Stimulated activated naive B cell treated with anti-CD40 and anti-IgM and Interleukin-4, amounts not matched to agents 10 μg/mL and 1 μg/mL and 100 μg/mL, for 72 hours (primary cell): Measurements from ENCODE around the gene UNC5C.

Source experiments
- ATAC-seq, 2 donors: fragments of 150-1000 bp; cut with Tn5 transposase; replicated peaks; 2 replicates each; pipeline ENCODE4 v1.10.0; 2021; ENCODE audit warnings: moderate library complexity in 1 of 2
- DNase-seq: peaks from one replicate; pipeline ENCODE4 v3.0.0; 2021
- H3K27ac Mint-ChIP-seq: one replicate; pipeline ENCODE4 v1.8.0; 2022; ENCODE audit warnings: mild to moderate bottlenecking, mixed read lengths
- H3K27me3 Mint-ChIP-seq, 2 donors: one replicate each; pipeline ENCODE4 v1.8.0; 2022; ENCODE audit warnings: mixed read lengths in 2 of 2
- H3K36me3 Mint-ChIP-seq, 2 donors: one replicate each; pipeline ENCODE4 v1.8.0; 2022; ENCODE audit warnings: mixed read lengths in 2 of 2, mild to moderate bottlenecking in 1 of 2
- H3K4me1 Mint-ChIP-seq, 2 donors: one replicate each; pipeline ENCODE4 v1.8.0; 2022; ENCODE audit warnings: mixed read lengths in 2 of 2, mild to moderate bottlenecking in 1 of 2
- H3K4me3 Mint-ChIP-seq, 2 donors: one replicate each; pipeline ENCODE4 v1.8.0; 2022; ENCODE audit warnings: mild to moderate bottlenecking in 2 of 2, mixed read lengths in 2 of 2, moderate library complexity in 1 of 2
- H3K9me3 Mint-ChIP-seq, 2 donors: one replicate each; pipeline ENCODE4 v1.8.0; 2022; ENCODE audit warnings: mixed read lengths in 2 of 2, mild to moderate bottlenecking in 1 of 2

Gene UNC5C

DNA sequence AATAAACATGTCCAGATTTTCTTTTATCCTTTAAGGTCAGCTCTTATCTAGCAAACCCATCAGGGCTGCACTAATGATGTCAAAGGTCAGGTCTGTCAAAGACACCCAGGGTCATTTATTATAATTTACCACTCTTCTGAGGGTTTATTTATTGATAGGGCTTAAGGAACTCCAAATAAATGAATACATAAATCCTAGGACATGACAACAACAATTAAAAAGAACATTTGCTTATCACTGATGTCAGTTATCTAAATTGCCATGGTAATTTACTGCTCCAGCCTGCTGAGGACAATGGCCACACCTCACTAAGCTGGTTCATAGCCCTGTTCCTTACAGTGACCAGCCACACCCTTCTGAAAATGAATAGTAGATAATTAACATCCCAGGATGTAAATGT is 317.1 kb downstream of the UNC5C start:
- DNase-seq (no peak), ATAC-seq (no peak)
- Mint-ChIP-seq H3K27ac (no peak overlapping the region), H3K4me1 (no peaks in the 10 kb centered on the region), H3K27me3 (no peaks in the 10 kb centered on the region), H3K36me3 (no peaks in the 10 kb centered on the region), H3K9me3 (no peaks in the 10 kb centered on the region), H3K4me3 (no peak overlapping the region)

DNA sequence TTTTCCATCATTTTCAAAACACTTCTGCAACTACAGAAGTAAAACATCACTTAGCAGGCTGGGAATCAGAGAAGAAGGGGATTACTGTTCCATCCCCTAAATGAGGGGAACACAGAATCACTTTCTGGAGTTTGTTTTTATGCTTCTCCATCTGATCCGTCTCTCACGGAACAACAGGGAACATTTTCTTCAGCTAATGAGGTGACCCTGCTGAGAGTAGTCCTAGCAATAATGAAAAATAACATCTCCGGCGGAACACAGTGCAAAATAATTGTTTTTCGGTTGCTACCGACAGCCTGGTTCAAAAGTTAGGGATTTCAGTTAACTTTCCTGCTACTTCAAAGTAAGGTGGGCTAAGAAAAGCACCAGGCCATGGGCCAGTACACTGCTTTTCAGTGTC is 322.9 kb downstream of the UNC5C start:
- Mint-ChIP-seq H3K4me3 (no peak overlapping the region), H3K36me3 (no peaks in the 10 kb centered on the region), H3K4me1 (no peaks in the 10 kb centered on the region), H3K9me3 (no peaks in the 10 kb centered on the region), H3K27ac (no peak overlapping the region), H3K27me3 (no peaks in the 10 kb centered on the region)
- ATAC-seq (no peak), DNase-seq (no peak)

DNA sequence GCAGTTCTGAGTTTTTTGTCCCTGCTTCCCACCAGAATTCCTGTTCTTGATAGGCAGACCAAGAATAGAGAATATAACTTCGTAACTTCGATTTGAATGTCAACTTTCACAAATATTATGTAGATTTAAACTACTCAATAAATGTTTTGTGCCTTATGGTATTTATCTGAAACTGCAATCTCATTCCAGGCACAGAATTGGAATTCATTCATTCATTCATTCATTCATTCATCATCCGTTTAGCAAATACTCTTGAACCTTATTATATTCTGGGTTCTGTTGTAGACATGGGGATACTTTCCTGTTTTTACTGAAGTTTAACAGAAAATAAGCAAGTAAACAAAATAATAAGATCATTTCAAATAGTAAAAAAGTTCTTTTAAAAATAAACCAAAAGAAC is 324.4 kb downstream of the UNC5C start:
- Mint-ChIP-seq H3K4me1 (no peaks in the 10 kb centered on the region), H3K27ac (no peak overlapping the region), H3K9me3 (no peaks in the 10 kb centered on the region), H3K36me3 (no peaks in the 10 kb centered on the region), H3K4me3 (no peak overlapping the region), H3K27me3 (no peaks in the 10 kb centered on the region)
- ATAC-seq (no peak), DNase-seq (no peak)

DNA sequence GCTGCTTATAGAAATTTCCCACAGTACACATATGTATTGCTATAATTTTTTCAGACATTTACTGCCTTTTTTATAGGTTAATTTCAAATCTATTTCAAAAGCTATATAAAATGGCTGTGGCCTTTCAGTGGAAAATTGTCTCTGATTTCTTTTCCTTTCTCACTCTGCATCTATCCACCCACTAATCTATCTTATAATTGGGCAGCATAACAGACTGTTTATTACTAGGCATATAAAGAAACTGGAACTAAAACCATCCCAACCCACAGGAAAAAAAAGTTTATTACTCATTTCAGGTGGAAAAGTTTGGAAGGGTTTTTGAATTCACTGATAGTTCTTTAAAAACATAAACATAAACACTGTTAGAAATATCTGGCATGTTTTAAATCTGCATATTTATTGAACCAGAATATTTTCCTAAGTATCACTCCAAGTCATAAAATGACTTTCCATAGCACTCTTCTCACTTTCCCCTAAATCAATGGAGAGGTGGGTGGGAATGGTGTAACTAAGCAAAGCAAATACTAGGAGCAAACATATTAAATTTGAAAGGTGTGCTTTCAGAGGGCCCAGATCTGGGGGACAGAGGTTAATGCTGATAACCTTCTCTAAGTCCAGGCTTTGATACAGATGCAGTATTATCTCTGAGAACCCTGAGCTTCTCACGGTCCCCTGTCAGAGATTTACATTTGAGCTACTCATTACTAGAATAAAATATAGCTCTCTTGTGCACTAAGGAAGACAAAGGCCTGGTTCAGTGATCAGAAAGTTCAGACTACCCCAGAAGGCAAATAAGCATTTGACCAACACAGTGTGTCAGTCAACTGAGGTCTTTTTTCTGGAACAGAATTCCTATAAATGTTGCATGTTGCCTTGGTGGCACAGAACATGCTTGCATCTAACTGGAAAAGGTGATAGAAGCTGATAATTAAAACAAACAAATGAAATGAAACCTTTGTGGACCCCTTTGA is 328.3 kb downstream of the UNC5C start:
- Mint-ChIP-seq H3K4me3 (no peak overlapping the region), H3K27me3 (no peaks in the 10 kb centered on the region), H3K9me3 (no peaks in the 10 kb centered on the region), H3K36me3 (no peaks in the 10 kb centered on the region), H3K4me1 (no peaks in the 10 kb centered on the region), H3K27ac (no peak overlapping the region)
- ATAC-seq (no peak), DNase-seq (no peak)

DNA sequence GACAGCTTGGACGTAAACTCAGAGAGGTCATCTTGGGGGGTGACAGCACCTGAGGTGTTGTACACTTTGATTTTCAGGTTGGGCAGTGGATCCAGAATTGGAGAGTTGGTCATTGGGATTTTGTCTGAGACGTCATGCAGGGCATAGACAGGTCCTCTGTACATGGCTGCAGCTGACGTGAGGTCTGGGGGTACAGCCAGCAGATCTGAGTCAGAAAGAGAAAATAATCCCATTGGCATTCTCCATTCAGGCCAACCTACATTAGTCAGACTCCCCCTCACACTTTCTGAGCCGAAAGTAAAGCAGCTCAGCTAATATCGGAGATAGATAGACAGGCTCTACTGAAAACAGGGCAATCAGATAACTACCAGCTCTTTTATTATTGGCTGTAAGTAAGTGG is 329.7 kb downstream of the UNC5C start:
- DNase-seq: no peak
- no peak overlapping the region for H3K4me3 Mint-ChIP-seq
- no peak overlapping the region for H3K27ac Mint-ChIP-seq
- H3K36me3 Mint-ChIP-seq: no peaks in the 10 kb centered on the region
- no peak for ATAC-seq
- no peaks in the 10 kb centered on the region for H3K4me1 Mint-ChIP-seq
- no peaks in the 10 kb centered on the region for H3K9me3 Mint-ChIP-seq
- no peaks in the 10 kb centered on the region for H3K27me3 Mint-ChIP-seq

DNA sequence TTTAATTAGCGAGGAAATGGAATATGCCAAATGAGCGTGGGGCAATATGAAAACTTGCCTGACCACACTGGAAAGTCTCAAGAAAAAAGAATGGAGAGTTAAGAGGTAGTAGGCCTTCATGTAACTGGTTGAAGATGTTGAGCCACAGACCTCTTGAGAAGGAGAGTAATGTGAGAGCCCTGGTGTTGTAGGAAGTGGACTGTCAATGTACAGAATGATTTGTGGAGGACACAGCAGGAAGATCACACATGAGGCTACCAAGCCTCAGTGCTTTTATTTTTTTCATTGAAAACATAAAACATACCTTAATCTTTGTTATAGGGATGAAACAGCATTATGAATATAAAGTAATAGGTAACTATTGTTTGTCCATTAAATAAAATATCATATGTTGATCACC is 331.6 kb downstream of the UNC5C start:
- H3K9me3 Mint-ChIP-seq: no peaks in the 10 kb centered on the region
- H3K36me3 Mint-ChIP-seq: no peaks in the 10 kb centered on the region
- ATAC-seq (no peak), DNase-seq (no peak)
- H3K27ac Mint-ChIP-seq: no peak overlapping the region
- no peaks in the 10 kb centered on the region for H3K27me3 Mint-ChIP-seq
- H3K4me1 Mint-ChIP-seq: no peaks in the 10 kb centered on the region
- H3K4me3 Mint-ChIP-seq: no peak overlapping the region

DNA sequence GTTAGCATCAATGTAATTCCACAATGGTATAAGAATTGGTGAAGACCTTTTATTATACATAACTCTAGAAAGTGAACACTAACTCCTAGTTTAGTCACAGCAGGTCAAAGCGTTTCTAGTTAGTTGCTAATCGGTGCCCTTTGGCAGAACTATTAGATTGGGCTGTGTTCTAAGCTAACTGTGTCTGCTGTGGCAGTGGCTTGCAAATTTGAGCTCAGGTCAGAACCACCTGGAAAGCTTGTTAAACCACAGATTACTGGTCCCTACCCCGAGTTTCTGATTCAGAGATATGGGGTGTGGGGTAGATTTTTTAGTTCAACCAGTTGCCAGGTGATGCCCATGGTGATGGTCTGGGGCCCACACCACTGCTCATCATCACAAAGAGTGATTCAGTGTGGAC is 332.1 kb downstream of the UNC5C start:
- no peaks in the 10 kb centered on the region for H3K9me3 Mint-ChIP-seq
- no peak overlapping the region for H3K4me3 Mint-ChIP-seq
- H3K4me1 Mint-ChIP-seq: no peaks in the 10 kb centered on the region
- ATAC-seq (no peak), DNase-seq (no peak)
- H3K27me3 Mint-ChIP-seq: no peaks in the 10 kb centered on the region
- H3K27ac Mint-ChIP-seq: no peak overlapping the region
- no peaks in the 10 kb centered on the region for H3K36me3 Mint-ChIP-seq

DNA sequence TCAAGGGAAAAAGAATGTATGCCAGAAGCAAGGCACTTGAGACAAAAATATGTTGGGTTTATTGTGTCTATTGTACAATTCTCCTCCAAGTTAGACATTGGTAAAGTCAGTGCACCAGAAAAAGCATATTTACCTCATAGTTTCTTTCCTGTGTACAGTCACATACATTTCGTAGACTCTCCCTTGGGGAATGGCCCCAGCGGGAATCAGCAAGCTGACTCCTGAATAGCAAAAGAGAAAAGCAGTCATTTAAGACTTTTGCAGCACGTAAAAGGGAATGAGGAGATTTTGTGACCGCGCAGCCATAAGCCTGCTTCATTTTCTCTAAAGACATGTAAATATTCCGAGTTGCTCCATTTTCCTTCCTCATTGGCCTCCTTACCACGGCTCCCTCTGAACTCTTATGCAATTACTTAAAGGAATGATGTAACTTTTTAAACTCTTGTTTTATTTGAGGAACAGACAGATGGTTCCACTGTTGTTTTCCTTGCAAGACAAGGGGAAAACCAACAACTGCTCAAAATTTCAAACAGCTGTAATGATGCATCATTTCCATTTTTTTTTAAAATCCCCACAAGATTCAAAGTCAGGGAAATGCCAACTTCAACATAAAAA is 332.7 kb downstream of the UNC5C start:
- no peak overlapping the region for H3K4me3 Mint-ChIP-seq
- no peaks in the 10 kb centered on the region for H3K27me3 Mint-ChIP-seq
- no peaks in the 10 kb centered on the region for H3K36me3 Mint-ChIP-seq
- H3K4me1 Mint-ChIP-seq: no peaks in the 10 kb centered on the region
- ATAC-seq (no peak), DNase-seq (no peak)
- no peak overlapping the region for H3K27ac Mint-ChIP-seq
- H3K9me3 Mint-ChIP-seq: no peaks in the 10 kb centered on the region

DNA sequence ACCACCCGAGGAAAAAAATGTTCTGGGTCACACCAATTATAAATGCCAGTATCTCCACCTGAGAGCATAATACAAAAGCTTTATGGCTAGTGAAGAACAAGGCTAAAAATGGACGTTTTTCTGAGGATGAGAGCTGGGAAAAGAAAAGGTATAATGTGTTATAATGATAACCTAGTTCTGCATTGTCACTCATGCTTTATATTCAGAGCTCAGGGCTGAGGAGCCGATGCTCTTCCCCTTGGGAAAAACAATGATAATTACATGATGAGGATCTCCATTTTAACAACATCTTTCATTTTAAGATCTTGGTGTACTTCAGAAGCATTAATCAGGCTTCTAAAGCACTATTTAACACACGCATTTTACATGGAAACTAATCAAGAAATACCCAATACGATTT is 333.7 kb downstream of the UNC5C start:
- ATAC-seq (no peak), DNase-seq (no peak)
- Mint-ChIP-seq H3K4me3 (no peak overlapping the region), H3K36me3 (no peaks in the 10 kb centered on the region), H3K4me1 (no peaks in the 10 kb centered on the region), H3K9me3 (no peaks in the 10 kb centered on the region), H3K27me3 (no peaks in the 10 kb centered on the region), H3K27ac (no peak overlapping the region)

DNA sequence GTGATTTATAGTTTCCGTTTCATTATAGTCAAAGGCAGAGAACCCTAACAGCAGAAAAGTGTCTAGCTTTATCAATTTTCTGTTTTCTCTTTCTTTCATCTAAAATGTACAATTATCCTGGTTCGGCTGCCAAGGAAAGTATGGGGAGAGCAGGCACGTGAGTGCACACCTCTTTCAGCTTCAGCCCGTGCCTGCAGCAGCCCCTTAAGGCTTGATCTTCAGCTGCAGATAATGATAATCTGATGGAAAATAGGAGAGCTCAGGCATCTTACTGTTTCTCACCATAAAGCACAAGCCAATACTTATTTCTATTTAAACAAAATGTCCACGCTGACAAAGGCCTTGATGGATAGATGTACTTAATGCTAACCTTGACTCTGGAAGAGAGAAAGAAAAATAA is 334.4 kb downstream of the UNC5C start:
- ATAC-seq: no peak
- no peaks in the 10 kb centered on the region for H3K4me1 Mint-ChIP-seq

DNA sequence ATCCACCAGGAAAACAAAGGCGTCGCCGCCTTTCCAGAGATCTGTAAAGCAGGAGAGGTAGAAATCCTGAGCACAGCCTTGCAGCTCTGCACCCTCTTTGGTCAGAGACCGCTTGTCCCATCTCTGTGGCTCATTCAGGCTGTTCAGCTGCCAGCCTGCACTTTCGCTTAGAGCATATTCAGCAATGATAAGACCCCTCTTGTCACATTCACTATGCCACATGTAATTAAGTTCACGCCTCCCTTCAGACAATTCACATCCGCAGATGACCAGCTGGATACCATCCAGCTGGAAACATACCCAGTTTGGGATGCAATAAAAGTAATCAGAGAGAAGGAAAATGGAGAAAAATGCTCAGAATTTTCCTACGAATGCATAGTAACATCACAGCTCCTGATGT is 335.4 kb downstream of the UNC5C start:
- H3K4me3 Mint-ChIP-seq: no peak overlapping the region
- no peaks in the 10 kb centered on the region for H3K9me3 Mint-ChIP-seq
- H3K27me3 Mint-ChIP-seq: no peaks in the 10 kb centered on the region
- DNase-seq: no peak
- ATAC-seq: no peak
- H3K27ac Mint-ChIP-seq: no peak overlapping the region
- no peaks in the 10 kb centered on the region for H3K36me3 Mint-ChIP-seq
- no peaks in the 10 kb centered on the region for H3K4me1 Mint-ChIP-seq

More for the DNA sequence above, 334.4 kb downstream of the UNC5C start:
- Mint-ChIP-seq H3K4me3 (no peak overlapping the region), H3K36me3 (no peaks in the 10 kb centered on the region), H3K9me3 (no peaks in the 10 kb centered on the region), H3K27ac (no peak overlapping the region), H3K27me3 (no peaks in the 10 kb centered on the region)
- no peak for DNase-seq

DNA sequence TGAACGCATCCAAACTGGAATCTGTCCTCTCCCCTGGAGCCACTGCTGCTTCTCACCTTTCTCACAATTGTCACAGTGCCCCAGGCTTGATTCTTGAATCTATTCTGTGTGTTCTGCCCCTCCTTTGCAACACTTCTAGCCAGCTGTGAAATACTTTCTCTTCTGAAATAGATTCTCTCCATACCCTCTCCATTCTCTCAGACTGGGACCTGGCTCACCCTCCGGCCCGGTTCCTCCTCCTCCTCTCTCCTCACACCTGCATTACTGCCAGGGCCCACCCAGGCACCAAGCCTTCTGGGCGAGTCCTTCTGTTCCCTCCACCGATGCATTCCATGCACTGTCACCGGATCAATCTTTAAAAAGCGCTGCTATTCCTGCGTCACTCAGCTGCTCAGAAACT is 336.1 kb downstream of the UNC5C start:
- no peaks in the 10 kb centered on the region for H3K36me3 Mint-ChIP-seq
- H3K27me3 Mint-ChIP-seq: no peaks in the 10 kb centered on the region
- DNase-seq (no peak), ATAC-seq (no peak)
- H3K27ac Mint-ChIP-seq: no peak overlapping the region
- H3K9me3 Mint-ChIP-seq: no peaks in the 10 kb centered on the region
- H3K4me1 Mint-ChIP-seq: no peaks in the 10 kb centered on the region
- no peak overlapping the region for H3K4me3 Mint-ChIP-seq

DNA sequence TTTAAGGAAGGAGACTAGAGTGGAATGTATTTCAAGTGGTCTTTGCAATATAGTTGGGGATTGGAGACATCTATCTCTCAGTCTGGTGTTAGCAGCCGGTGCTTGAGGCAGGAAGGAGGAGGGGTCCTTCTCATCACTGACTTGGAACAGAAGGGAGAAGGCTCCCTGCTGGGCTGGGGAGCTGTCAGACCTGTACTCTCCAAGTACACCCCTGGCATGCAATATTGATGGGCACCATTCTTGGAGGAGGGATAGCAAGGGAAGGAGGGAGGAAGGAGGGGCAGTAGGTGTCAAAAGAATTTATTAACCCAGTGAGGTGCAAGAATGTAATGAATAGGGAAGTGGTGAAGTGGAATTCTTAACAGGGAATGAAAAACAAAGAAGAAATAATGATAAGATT is 338.8 kb downstream of the UNC5C start:
- no peak for ATAC-seq
- no peaks in the 10 kb centered on the region for H3K36me3 Mint-ChIP-seq
- no peak overlapping the region for H3K27ac Mint-ChIP-seq
- no peaks in the 10 kb centered on the region for H3K27me3 Mint-ChIP-seq
- no peak for DNase-seq
- H3K4me1 Mint-ChIP-seq: no peaks in the 10 kb centered on the region
- H3K9me3 Mint-ChIP-seq: no peaks in the 10 kb centered on the region
- no peak overlapping the region for H3K4me3 Mint-ChIP-seq

DNA sequence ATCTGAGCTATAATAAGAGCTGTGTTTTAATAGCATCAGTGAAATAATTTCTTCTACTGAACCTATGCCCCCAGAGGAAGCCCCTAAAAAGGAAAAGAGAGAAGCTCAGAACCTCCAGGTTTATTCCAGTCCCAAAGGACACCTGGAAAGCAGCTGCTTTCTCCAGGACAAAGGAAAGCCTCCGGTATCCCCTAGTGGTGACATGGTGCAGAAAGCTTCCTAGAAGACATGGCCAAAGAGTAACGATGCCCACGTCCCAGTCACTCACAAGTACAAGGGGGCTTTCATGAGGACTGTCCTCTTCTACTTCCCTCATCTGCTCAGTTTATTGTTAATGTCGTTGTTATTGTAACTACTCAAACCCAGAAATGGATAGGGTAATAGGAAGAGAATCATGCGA is 343.9 kb downstream of the UNC5C start:
- Mint-ChIP-seq H3K27me3 (no peaks in the 10 kb centered on the region), H3K9me3 (no peaks in the 10 kb centered on the region), H3K27ac (no peak overlapping the region), H3K4me3 (no peak overlapping the region), H3K4me1 (no peaks in the 10 kb centered on the region), H3K36me3 (no peaks in the 10 kb centered on the region)
- no peak for DNase-seq
- no peak for ATAC-seq

DNA sequence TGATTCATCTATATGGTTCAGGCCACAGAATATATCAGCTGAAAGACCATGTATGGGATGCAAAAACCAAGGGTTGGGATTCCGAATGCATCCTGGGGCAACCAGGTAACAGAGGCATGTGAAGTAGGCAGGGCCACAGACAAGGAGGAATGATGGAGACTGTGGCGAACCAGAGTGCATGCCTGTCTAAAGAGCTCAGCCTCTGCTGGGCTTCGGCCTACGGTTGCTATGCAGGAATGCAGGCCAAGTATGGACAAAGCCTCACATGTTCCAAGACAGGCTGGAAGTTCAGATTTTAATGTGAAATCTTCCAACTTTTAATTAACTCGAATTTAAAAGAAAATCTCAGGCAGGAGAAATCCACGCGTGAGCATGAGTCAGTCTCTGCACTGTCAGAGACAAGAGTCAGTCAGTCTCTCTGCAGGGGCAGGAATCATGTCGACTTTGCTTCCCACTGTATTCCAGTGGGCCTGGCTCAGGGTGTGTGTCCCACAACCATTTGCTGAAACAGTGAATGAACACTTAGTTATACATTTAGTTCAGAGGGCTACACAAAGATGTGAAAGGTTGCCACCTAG is 344.4 kb downstream of the UNC5C start:
- Mint-ChIP-seq H3K27me3 (no peaks in the 10 kb centered on the region), H3K4me3 (no peak overlapping the region), H3K36me3 (no peaks in the 10 kb centered on the region), H3K27ac (no peak overlapping the region), H3K4me1 (no peaks in the 10 kb centered on the region), H3K9me3 (no peaks in the 10 kb centered on the region)
- no peak for DNase-seq
- no peak for ATAC-seq
